Measurements from ENCODE around the gene DAPK3.

GRCh38 chr19:4014541-4015491, 43.9 kb upstream of the DAPK3 start:
- TF ChIP-seq CTCF (IDR thresholded peaks at IDR 0.05) (no peak), EP300 (IDR thresholded peaks at IDR 0.05; ENCODE audit: low read depth) (no peak)

Data from transverse colon (tissue), 3 donors.